HS-27A (cell line): Measurements from ENCODE around the gene MYRF.

Experiments
- DNase-seq: peaks from one replicate; pipeline ENCODE4 v3.0.0-alpha.2; 2012; ENCODE audit warnings: low read depth, missing footprints

Gene MYRF

GRCh38 chr11:61752117-61752924 lies at the start of gene MYRF:
TSS of gene MYRF (plus strand) at chr11:61752636. CDS start at chr11:61752745, 109 bp downstream.
- no peak for DNase-seq

DNA sequence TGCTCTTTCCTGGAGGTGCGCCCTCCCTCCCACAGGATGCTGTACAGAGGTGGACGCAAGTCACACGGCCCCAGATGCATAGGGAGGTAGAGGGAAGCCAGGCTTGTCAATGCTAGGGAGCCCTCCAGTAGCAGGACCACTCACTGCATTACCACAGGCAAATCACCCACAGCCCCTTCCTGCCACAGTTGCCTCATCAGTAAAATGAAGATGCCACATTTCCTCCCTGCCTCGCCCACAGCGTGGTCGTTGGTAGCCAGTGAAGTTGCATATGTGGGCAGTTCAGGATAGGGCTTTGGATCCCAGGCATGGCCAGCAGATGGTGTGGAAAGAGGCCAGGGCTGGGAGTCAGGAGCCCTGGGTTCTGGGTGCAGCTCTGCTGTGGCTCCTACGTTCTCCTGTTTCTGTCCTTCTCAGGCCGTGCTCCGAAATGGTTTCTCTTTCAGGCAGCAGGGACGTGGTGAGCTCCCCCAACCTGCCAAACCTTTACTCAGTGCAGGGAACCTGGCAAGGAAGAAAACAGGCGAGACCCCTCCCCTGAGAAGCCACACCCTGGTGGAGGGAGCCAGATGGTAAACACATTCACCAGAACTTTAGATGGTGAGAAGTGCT lies 49.6 kb upstream of the MYRF start:
- no peak for DNase-seq

DNA sequence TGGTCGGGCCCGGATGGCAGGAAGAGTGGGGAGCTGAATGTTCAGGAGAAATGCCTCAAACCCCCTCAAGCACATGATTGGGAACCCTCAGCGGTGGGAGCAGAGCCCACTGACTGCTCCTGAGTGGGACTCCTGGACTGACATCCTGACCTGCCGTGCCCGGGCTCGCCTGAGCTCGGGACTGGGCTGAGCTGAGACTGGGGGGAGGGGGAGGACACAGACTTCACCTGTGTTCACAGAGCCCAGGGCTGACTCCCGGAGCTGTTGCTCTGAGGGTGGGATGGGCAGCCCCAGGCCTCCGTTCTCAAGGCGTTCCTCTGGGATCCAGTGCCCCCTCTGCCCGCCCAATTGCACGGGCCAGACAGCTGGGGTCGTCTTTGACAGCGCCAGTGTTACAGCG lies 47.6 kb upstream of the MYRF start:
- no peak for DNase-seq

- DNase-seq: no peak
Measured at GRCh38 chr11:61706452-61707400, 45.7 kb upstream of the MYRF start.

DNA sequence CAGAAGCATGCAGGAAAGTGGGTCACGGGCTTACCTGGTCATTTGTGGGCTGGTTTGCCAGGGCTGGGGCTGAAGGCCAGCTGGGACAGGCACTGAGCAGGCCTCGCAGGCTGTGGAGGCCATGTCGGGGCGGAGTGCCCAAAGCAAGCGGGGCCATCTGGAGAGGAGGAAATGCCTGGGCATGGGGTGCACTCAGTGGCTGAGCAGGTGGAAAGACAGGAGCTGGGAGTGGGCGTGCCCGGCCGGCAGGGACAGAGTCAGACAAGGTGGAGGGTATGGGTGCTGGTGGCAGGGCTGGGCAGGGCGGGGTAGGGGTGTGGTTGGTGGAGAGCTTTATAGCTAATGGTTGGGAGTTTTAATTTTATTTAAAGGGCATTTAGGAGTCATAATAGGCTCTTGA lies 44.9 kb upstream of the MYRF start:
- DNase-seq: no peak

GRCh38 chr11:61709110-61709509 lies 43.3 kb upstream of the MYRF start:
- DNase-seq: no peak

DNA sequence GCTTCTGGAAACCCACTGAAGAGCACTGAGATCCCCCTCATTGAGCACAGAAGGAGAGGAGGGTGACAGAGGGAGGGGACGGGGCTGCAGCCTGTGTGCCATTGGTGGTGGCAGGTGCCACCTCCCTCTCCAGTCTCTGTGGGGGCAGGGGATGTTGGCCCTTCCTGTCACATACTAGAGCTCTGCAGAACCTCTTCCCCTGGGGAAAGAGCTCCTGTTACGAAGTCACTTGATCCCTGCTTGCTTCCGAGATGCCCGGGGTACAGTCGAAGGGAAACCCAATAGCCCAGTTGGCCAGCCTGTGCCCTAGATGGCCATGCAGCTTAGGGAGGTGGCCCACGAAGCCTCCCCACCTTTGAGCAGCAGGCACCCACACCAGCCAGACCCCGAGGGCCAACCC lies 42.9 kb upstream of the MYRF start:
- DNase-seq: no peak

- no peak for DNase-seq
Measured at GRCh38 chr11:61710019-61710418, 42.4 kb upstream of the MYRF start.

GRCh38 chr11:61711037-61711436 lies 41.4 kb upstream of the MYRF start:
- DNase-seq: no peak

DNA sequence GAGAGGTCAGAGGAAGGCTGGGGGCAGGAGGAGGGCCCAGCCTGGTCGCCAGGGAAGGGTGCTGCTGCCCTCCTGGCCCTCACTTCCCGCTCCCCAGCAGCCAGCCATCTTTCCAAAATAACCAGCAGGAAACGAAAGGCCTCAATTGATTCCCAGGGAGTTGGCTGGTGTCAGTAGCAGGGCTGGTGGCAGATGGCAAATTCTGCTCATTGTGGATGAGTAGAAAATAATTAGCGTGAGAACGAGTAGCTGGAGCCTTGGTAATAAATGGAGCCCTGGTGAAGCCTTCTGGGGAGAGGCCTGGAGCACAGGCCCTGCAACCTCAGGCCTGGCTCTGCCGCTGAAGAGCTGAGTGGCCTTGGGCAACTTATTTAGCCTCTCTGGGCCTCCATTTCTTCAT lies 40.9 kb upstream of the MYRF start:
- no peak for DNase-seq

DNA sequence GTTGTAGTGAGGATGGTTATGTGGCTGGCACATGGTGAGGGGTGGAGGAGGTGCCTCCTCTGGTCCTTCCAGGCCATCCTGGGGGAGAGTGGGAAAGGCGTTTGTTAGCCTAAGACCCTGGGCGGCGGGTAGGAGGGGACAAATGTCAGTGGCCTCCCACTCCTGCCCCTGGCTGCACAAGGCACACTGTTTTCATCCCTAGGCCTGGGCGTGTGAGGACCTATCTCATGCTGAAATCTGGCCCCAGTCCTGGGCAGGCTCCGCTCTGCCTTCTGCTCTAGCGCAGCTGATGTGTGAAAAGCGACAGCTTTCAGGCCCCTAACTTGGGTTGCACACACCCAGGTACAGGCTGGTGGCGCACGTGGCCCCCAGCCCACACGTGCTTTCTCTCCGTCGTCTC lies 40.1 kb upstream of the MYRF start:
- DNase-seq: no peak

- no peak for DNase-seq
Measured at GRCh38 chr11:61712846-61713245, 39.6 kb upstream of the MYRF start.

- DNase-seq: no peak
Measured at GRCh38 chr11:61713464-61713863, 39.0 kb upstream of the MYRF start.

- no peak for DNase-seq
Measured at GRCh38 chr11:61713906-61714305, 38.5 kb upstream of the MYRF start.

DNA sequence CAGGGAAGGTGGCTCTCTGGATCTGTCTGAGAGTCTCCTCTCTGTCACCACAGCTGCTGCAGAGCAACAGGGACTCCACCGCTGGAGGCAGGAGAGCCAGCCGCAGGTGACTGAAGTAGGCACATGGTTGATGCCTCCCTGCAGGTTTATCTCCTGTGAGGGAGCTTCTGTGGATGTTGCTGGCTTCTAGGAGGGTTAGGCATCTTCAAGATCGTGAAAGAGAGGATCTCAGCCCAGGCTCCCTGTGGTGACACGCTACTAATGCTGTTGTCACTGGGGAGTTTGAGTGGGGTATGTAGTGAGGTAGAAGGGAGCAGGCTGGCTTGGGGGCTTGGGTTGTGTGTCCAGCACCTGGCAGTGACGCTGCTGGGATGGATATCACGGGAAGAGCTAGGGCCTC lies 38.1 kb upstream of the MYRF start:
- no peak for DNase-seq

- DNase-seq: no peak
Measured at GRCh38 chr11:61714916-61715315, 37.5 kb upstream of the MYRF start.

GRCh38 chr11:61715867-61716266 lies 36.6 kb upstream of the MYRF start:
- no peak for DNase-seq

- DNase-seq: no peak
Measured at GRCh38 chr11:61716478-61717285, 35.8 kb upstream of the MYRF start.

DNA sequence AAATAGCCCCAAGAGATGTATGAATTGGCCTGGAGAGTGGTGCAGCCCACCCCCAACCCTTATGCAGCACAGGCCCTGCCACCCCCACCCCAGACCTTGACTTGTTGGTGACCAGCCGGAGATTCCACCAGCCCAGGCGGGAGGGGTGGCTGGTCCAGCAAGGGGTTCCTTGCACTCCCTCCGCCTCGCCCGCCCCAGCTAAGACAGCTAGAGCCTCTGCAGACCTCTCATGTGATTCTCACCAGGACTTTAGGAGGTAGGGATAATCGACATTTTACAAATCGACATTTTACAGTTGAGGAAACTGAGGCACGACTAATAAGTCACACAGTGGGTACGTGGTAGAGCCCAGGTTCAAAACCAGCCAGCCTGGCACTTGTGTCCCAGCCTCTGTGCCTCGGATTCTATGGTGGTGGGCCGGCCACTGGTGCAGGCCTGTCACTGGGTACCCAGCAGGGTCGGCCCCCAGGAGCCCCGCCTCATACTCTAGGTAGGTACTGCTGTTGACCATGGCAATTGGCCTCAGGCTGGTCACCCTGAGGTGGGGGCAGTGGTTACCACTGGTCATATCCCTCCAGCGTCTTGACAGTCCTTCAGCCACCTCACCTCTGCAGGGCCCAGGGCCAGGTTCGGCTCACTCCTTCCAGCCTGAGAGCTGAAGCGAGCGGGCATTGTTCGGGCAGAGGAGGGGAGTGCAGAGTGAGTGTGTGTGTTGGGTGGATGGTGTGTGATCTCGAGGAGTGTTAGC lies 35.0 kb upstream of the MYRF start:
- DNase-seq: no peak

- no peak for DNase-seq
Measured at GRCh38 chr11:61718046-61718531, 34.3 kb upstream of the MYRF start.
